ENCODE measurements around the gene TXLNA. TPM values are rescaled to one million over a fixed set of nuclear protein-coding genes. Genes with fewer than 3 reads are reported as not detected.
A peak's percentile ranks its signal among the peaks of the same experiment; 100 is the strongest.

The TXLNA gene
- total RNA-seq, 6 donors from 2014 or later, result 29.3 to 57.5 (median 47.5) TPM

- DNase-seq (no peak), ATAC-seq (ENCODE audit: low FRiP score in 2 of 2) (peak; percentile 16 to 41)
- H3K4me1 ChIP-seq, result peaks cover 28 to 50% (median 34%) of the 10 kb centered on the region in 4 donors
- H3K9me3 ChIP-seq, result no peaks in the 10 kb centered on the region
- no peaks in the 10 kb centered on the region for H3K27me3 ChIP-seq
- H3K36me3 ChIP-seq, result peaks cover 0 to 38% (median 18%) of the 10 kb centered on the region in 4 donors
- peak overlapping the region; percentile 85 to 96 (median 94) for H3K27ac ChIP-seq
- TF ChIP-seq POLR2AphosphoS5 (IDR thresholded peaks at IDR 0.05), result no peak
- no peak for TF ChIP-seq POLR2A (IDR thresholded peaks at IDR 0.05)
- no peak for TF ChIP-seq CTCF (IDR thresholded peaks at IDR 0.05)
- TF ChIP-seq EP300 (IDR thresholded peaks at IDR 0.05), result no peak
- 15 to 23% methylated on average over 4 to 7 of the region's 7 CpGs for WGBS, 2 donors
- H3K4me3 ChIP-seq, result peak overlapping the region; percentile 3 to 77 (median 65)
These were observed 357 bp upstream of the TXLNA start for GRCh38 chr1:32179193-32179442.

- ATAC-seq (ENCODE audit: low FRiP score in 2 of 2), result peak; percentile 53 to 65
- Histone ChIP-seq H3K4me3 (peak overlapping the region; percentile 29 to 77 (median 65)), H3K27ac (peak overlapping the region; percentile 85 to 96 (median 94)), H3K36me3 (peaks cover 0 to 39% (median 29%) of the 10 kb centered on the region in 4 donors), H3K27me3 (no peaks in the 10 kb centered on the region), H3K4me1 (peaks cover 36 to 60% (median 43%) of the 10 kb centered on the region in 4 donors), H3K9me3 (no peaks in the 10 kb centered on the region)
- whole genome bisulfite sequencing, 2 donors, result 6 to 11% methylated on average over 17 to 36 of the region's 36 CpGs
- DNase-seq, result peak; percentile 59 to 89
- peak in 2 of 4 donors; percentile 2 to 62 for TF ChIP-seq POLR2A (IDR thresholded peaks at IDR 0.05)
- TF ChIP-seq CTCF (IDR thresholded peaks at IDR 0.05), result peak in 1 of 6 experiments; percentile 1
- TF ChIP-seq EP300 (IDR thresholded peaks at IDR 0.05), result no peak
These were observed 948 bp downstream of the TXLNA start for GRCh38 chr1:32180186-32181060.

- H3K9me3 ChIP-seq, result no peaks in the 10 kb centered on the region
- DNase-seq (no peak), ATAC-seq (ENCODE audit: low FRiP score in 2 of 2) (no peak)
- H3K27ac ChIP-seq, result peak overlapping the region in 3 of 4 donors; percentile 85 to 95 (median 93)
- 76 to 86% methylated on average over 8 to 9 of the region's 9 CpGs for WGBS, 2 donors
- H3K27me3 ChIP-seq, result no peaks in the 10 kb centered on the region
- TF ChIP-seq POLR2AphosphoS5 (IDR thresholded peaks at IDR 0.05) (no peak), POLR2A (IDR thresholded peaks at IDR 0.05) (no peak), EP300 (IDR thresholded peaks at IDR 0.05) (no peak)
- peaks cover 36 to 60% (median 44%) of the 10 kb centered on the region in 4 donors for H3K4me1 ChIP-seq
- H3K36me3 ChIP-seq, result peaks cover 2 to 45% (median 29%) of the 10 kb centered on the region in 4 donors
- peak overlapping the region in 3 of 4 donors; percentile 54 to 77 (median 76) for H3K4me3 ChIP-seq
These were observed 1.6 kb downstream of the TXLNA start for GRCh38 chr1:32181065-32181464.

GRCh38 chr1:32181563-32181962, 2.1 kb downstream of the TXLNA start:
- Histone ChIP-seq H3K27me3 (no peaks in the 10 kb centered on the region), H3K36me3 (peaks cover 2 to 50% (median 32%) of the 10 kb centered on the region in 4 donors), H3K4me3 (peak overlapping the region in 1 of 4 donors; percentile 77), H3K4me1 (peaks cover 36 to 60% (median 45%) of the 10 kb centered on the region in 4 donors), H3K27ac (peak overlapping the region in 2 of 4 donors; percentile 85 to 93), H3K9me3 (no peaks in the 10 kb centered on the region)
- no peak for TF ChIP-seq EP300 (IDR thresholded peaks at IDR 0.05)
- TF ChIP-seq POLR2A (IDR thresholded peaks at IDR 0.05), result no peak
- TF ChIP-seq CTCF (IDR thresholded peaks at IDR 0.05), result no peak
- TF ChIP-seq POLR2AphosphoS5 (IDR thresholded peaks at IDR 0.05), result no peak
- no peak for ATAC-seq (ENCODE audit: low FRiP score in 2 of 2)
- DNase-seq, result no peak
- WGBS, 2 donors, result 85 to 93% methylated on average over 5 of the region's 5 CpGs

- peaks cover 2 to 55% (median 34%) of the 10 kb centered on the region in 4 donors for H3K36me3 ChIP-seq
These were observed 2.6 kb downstream of the TXLNA start for GRCh38 chr1:32182060-32182459.

More at GRCh38 chr1:32182060-32182459, 2.6 kb downstream of the TXLNA start:
- Histone ChIP-seq H3K27me3 (no peaks in the 10 kb centered on the region), H3K9me3 (no peaks in the 10 kb centered on the region), H3K4me1 (peaks cover 36 to 60% (median 45%) of the 10 kb centered on the region in 4 donors), H3K4me3 (peak overlapping the region in 1 of 4 donors; percentile 77), H3K27ac (no peak overlapping the region)
- TF ChIP-seq POLR2A (IDR thresholded peaks at IDR 0.05) (no peak), POLR2AphosphoS5 (IDR thresholded peaks at IDR 0.05) (no peak), CTCF (IDR thresholded peaks at IDR 0.05) (no peak), EP300 (IDR thresholded peaks at IDR 0.05) (no peak)
- DNase-seq (no peak), ATAC-seq (ENCODE audit: low FRiP score in 2 of 2) (no peak)
- WGBS, 2 donors, result 87 to 95% methylated on average over 6 of the region's 6 CpGs

All from upper lobe of left lung (tissue), 6 donors.